ENCODE data around the gene PIGK.

DNA sequence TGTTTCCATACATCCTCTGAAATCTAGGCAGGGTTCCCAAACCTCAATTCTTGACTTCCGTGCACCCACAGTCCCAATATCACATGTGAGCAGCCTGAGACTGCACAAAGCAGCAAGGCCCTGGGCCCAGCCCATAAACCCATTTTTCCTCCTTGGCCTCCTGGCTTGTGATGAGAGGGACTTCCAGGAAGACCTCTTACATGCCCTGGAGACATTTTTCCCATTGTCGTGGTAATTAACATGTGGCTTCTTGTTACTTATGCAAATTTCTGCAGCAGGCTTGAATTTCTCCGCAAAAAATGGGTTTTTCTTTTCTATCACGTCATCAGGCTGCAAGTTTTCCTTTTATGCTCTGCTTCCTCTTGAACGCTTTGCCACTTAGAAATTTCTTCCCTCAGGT lies 3.3 kb upstream of the PIGK start:
- TF ChIP-seq FOS (IDR thresholded peaks at IDR 0.05; ENCODE audit: low read depth, low read length): no peak
- TF ChIP-seq, protein P1, sequence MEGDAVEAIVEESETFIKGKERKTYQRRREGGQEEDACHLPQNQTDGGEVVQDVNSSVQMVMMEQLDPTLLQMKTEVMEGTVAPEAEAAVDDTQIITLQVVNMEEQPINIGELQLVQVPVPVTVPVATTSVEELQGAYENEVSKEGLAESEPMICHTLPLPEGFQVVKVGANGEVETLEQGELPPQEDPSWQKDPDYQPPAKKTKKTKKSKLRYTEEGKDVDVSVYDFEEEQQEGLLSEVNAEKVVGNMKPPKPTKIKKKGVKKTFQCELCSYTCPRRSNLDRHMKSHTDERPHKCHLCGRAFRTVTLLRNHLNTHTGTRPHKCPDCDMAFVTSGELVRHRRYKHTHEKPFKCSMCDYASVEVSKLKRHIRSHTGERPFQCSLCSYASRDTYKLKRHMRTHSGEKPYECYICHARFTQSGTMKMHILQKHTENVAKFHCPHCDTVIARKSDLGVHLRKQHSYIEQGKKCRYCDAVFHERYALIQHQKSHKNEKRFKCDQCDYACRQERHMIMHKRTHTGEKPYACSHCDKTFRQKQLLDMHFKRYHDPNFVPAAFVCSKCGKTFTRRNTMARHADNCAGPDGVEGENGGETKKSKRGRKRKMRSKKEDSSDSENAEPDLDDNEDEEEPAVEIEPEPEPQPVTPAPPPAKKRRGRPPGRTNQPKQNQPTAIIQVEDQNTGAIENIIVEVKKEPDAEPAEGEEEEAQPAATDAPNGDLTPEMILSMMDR (conservative IDR thresholded peaks at IDR 0.05; ENCODE audit: low read depth, low read length): no peak
- TF ChIP-seq, protein P2, sequence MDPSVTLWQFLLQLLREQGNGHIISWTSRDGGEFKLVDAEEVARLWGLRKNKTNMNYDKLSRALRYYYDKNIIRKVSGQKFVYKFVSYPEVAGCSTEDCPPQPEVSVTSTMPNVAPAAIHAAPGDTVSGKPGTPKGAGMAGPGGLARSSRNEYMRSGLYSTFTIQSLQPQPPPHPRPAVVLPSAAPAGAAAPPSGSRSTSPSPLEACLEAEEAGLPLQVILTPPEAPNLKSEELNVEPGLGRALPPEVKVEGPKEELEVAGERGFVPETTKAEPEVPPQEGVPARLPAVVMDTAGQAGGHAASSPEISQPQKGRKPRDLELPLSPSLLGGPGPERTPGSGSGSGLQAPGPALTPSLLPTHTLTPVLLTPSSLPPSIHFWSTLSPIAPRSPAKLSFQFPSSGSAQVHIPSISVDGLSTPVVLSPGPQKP (IDR thresholded peaks at IDR 0.05; ENCODE audit: borderline replicate concordance, low read depth, low read length): no peak
- no peak for TF ChIP-seq BHLHE40 (IDR thresholded peaks at IDR 0.05; ENCODE audit: low read depth, low read length)
- TF ChIP-seq, protein P3, sequence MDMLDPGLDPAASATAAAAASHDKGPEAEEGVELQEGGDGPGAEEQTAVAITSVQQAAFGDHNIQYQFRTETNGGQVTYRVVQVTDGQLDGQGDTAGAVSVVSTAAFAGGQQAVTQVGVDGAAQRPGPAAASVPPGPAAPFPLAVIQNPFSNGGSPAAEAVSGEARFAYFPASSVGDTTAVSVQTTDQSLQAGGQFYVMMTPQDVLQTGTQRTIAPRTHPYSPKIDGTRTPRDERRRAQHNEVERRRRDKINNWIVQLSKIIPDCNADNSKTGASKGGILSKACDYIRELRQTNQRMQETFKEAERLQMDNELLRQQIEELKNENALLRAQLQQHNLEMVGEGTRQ (IDR thresholded peaks at IDR 0.05; ENCODE audit: low read depth, low read length): no peak
- TF ChIP-seq CEBPB (IDR thresholded peaks at IDR 0.05; ENCODE audit: low read depth, low read length): no peak
- no peak for TF ChIP-seq RFX5 (IDR thresholded peaks at IDR 0.05; ENCODE audit: low read depth, low read length)

Data from IMR-90 (cell line).